ENCODE results near the gene GOLGA6L7.

GRCh38 chr15:28889346-28889745 lies 40.9 kb upstream of the GOLGA6L7 start:
- TF ChIP-seq, protein P1, sequence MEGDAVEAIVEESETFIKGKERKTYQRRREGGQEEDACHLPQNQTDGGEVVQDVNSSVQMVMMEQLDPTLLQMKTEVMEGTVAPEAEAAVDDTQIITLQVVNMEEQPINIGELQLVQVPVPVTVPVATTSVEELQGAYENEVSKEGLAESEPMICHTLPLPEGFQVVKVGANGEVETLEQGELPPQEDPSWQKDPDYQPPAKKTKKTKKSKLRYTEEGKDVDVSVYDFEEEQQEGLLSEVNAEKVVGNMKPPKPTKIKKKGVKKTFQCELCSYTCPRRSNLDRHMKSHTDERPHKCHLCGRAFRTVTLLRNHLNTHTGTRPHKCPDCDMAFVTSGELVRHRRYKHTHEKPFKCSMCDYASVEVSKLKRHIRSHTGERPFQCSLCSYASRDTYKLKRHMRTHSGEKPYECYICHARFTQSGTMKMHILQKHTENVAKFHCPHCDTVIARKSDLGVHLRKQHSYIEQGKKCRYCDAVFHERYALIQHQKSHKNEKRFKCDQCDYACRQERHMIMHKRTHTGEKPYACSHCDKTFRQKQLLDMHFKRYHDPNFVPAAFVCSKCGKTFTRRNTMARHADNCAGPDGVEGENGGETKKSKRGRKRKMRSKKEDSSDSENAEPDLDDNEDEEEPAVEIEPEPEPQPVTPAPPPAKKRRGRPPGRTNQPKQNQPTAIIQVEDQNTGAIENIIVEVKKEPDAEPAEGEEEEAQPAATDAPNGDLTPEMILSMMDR (IDR thresholded peaks at IDR 0.05) = no peak
- no peak for TF ChIP-seq EZH2 (IDR thresholded peaks at IDR 0.05; ENCODE audit: borderline replicate concordance, insufficient read depth, low read depth, low read length, poor library complexity, severe bottlenecking)

All from B cell (primary cell).